Measurements from ENCODE around the gene SCRN1. TPM values are rescaled to one million over a fixed set of nuclear protein-coding genes. Genes with fewer than 3 reads are reported as not detected.
A peak's percentile ranks its signal among the peaks of the same experiment; 100 is the strongest.

SCRN1 gene
- total RNA-seq, 6 donors from 2014 or later: 13.3 to 45.5 (median 30.5) TPM

DNA sequence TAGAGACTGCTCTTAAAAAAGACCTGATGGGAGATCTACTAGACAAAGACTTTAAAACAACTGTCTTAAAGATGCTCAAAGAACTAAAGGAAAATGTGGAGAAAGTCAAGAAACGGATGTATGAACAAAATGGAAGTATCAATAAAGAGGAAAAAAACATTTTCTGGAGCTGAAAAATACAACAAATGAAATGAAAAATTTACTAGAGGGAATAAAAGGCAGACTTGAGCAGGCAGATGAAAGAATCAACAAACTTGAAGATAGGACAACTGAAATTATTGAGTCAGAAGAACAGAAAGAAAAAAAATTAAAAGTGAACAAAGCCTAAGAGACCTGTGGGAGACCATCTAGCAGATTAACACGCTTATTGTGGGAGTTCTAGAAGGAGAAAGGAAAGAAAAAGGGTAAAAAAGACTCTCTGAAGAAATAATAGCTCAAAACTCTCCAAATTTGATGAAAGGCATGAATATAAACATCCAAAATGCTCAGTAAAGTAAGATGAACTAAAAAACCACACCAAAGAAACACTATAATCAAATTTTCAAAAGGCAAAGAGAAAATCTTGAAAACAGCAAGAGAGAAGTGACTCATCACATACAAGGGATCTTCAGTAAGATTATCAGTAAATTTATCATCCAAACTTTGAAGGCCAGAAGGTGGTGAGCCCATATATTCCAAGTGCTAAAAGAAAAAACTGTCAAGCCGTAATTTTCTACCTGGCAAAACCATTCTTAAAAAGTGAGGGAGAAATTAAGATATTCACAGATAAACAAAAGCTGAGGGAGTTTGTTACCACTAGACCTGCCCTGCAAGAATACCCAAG is 83.2 kb downstream of the SCRN1 start:
- no peak overlapping the region for H3K27ac ChIP-seq
- WGBS, 2 donors: 75 to 81% methylated on average over 3 of the region's 3 CpGs
- H3K4me3 ChIP-seq: no peak overlapping the region
- H3K27me3 ChIP-seq: no peaks in the 10 kb centered on the region
- ATAC-seq (ENCODE audit: low FRiP score in 2 of 2): no peak
- no peak for DNase-seq
- no peak for TF ChIP-seq POLR2A (IDR thresholded peaks at IDR 0.05)
- no peaks in the 10 kb centered on the region for H3K4me1 ChIP-seq
- H3K9me3 ChIP-seq: peaks cover 11 to 21% (median 17%) of the 10 kb centered on the region in 4 donors
- no peaks in the 10 kb centered on the region for H3K36me3 ChIP-seq

GRCh38 chr7:29900745-29901144 is 88.9 kb downstream of the SCRN1 start:
- Histone ChIP-seq H3K4me1 (no peaks in the 10 kb centered on the region), H3K36me3 (no peaks in the 10 kb centered on the region), H3K9me3 (peaks cover 0 to 4% (median 1%) of the 10 kb centered on the region in 4 donors), H3K4me3 (no peak overlapping the region), H3K27ac (no peak overlapping the region), H3K27me3 (no peaks in the 10 kb centered on the region)
- no peak for TF ChIP-seq EP300 (IDR thresholded peaks at IDR 0.05)
- TF ChIP-seq, protein P1, sequence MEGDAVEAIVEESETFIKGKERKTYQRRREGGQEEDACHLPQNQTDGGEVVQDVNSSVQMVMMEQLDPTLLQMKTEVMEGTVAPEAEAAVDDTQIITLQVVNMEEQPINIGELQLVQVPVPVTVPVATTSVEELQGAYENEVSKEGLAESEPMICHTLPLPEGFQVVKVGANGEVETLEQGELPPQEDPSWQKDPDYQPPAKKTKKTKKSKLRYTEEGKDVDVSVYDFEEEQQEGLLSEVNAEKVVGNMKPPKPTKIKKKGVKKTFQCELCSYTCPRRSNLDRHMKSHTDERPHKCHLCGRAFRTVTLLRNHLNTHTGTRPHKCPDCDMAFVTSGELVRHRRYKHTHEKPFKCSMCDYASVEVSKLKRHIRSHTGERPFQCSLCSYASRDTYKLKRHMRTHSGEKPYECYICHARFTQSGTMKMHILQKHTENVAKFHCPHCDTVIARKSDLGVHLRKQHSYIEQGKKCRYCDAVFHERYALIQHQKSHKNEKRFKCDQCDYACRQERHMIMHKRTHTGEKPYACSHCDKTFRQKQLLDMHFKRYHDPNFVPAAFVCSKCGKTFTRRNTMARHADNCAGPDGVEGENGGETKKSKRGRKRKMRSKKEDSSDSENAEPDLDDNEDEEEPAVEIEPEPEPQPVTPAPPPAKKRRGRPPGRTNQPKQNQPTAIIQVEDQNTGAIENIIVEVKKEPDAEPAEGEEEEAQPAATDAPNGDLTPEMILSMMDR (IDR thresholded peaks at IDR 0.05): no peak
- no peak for TF ChIP-seq POLR2AphosphoS5 (IDR thresholded peaks at IDR 0.05)
- TF ChIP-seq POLR2A (IDR thresholded peaks at IDR 0.05): no peak
- 31% methylated on average over 1 of the region's 1 CpG; no CpG with 5 or more reads in 1 of the 2 donors for WGBS, 2 donors
- DNase-seq (no peak), ATAC-seq (ENCODE audit: low FRiP score in 2 of 2) (no peak)

DNA sequence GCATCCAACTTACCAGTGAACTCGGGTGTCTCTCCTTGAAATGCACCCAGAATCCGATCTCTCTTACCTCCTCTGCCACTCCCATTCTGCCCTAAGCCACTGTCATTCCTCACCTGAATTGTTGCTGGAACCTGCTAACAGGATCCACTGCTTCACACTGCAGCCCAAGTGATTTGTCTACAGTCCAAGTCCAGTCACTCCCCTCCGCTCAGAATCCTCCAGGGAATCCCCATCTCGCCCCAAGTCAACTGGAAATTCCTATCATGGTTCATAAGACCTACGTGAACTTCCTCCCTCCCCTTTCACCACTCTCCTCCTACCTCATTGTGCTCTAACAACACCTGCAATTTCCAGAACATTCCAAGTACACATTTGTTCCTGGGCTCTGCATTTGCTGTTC is 91.3 kb downstream of the SCRN1 start:
- H3K4me3 ChIP-seq: no peak overlapping the region
- H3K36me3 ChIP-seq: no peaks in the 10 kb centered on the region
- DNase-seq (no peak), ATAC-seq (ENCODE audit: low FRiP score in 2 of 2) (no peak)
- H3K4me1 ChIP-seq: no peaks in the 10 kb centered on the region
- WGBS, 2 donors: 66 to 69% methylated on average over 5 of the region's 5 CpGs
- no peak overlapping the region for H3K27ac ChIP-seq
- no peaks in the 10 kb centered on the region for H3K9me3 ChIP-seq
- TF ChIP-seq EP300 (IDR thresholded peaks at IDR 0.05) (no peak), POLR2AphosphoS5 (IDR thresholded peaks at IDR 0.05) (no peak), POLR2A (IDR thresholded peaks at IDR 0.05) (no peak)
- TF ChIP-seq, protein P1 (IDR thresholded peaks at IDR 0.05): no peak
- no peaks in the 10 kb centered on the region for H3K27me3 ChIP-seq

GRCh38 chr7:29896685-29897411 is 92.8 kb downstream of the SCRN1 start:
- Histone ChIP-seq H3K9me3 (no peaks in the 10 kb centered on the region), H3K27ac (no peak overlapping the region), H3K4me1 (no peaks in the 10 kb centered on the region), H3K27me3 (no peaks in the 10 kb centered on the region), H3K4me3 (no peak overlapping the region), H3K36me3 (no peaks in the 10 kb centered on the region)
- whole genome bisulfite sequencing, 2 donors: 93 to 97% methylated on average over 2 of the region's 2 CpGs
- DNase-seq: no peak
- ATAC-seq (ENCODE audit: low FRiP score in 2 of 2): no peak
- TF ChIP-seq POLR2A (IDR thresholded peaks at IDR 0.05) (no peak), POLR2AphosphoS5 (IDR thresholded peaks at IDR 0.05) (no peak), EP300 (IDR thresholded peaks at IDR 0.05) (no peak)
- TF ChIP-seq, protein P1 (IDR thresholded peaks at IDR 0.05): no peak

- Histone ChIP-seq H3K36me3 (no peaks in the 10 kb centered on the region), H3K27me3 (no peaks in the 10 kb centered on the region), H3K4me3 (no peak overlapping the region), H3K4me1 (no peaks in the 10 kb centered on the region), H3K27ac (no peak overlapping the region), H3K9me3 (no peaks in the 10 kb centered on the region)
- peak in 1 of 2 donors; percentile 57 for ATAC-seq (ENCODE audit: low FRiP score in 2 of 2)
- no peak for TF ChIP-seq POLR2A (IDR thresholded peaks at IDR 0.05)
- TF ChIP-seq, protein P1 (IDR thresholded peaks at IDR 0.05): no peak
- no peak for TF ChIP-seq EP300 (IDR thresholded peaks at IDR 0.05)
- no peak for TF ChIP-seq POLR2AphosphoS5 (IDR thresholded peaks at IDR 0.05)
- no peak for DNase-seq
- 78 to 79% methylated on average over 6 of the region's 6 CpGs for WGBS, 2 donors
Measured at GRCh38 chr7:29895559-29895958, 94.0 kb downstream of the SCRN1 start.
